Measurements from ENCODE around the gene GNA14. TPM values are rescaled to one million over a fixed set of nuclear protein-coding genes. Genes with fewer than 3 reads are reported as not detected.

GNA14 gene
- total RNA-seq, 4 donors from 2014 or later, result 0.20 to 0.56 (median 0.22) TPM; not detected in 1

- H3K4me1 ChIP-seq, result no peaks in the 10 kb centered on the region
- in situ Hi-C loops (cut with MboI; ENCODE audit: low sequenced_read_pairs in 4 of 4), result loop anchor here in 2 of 4 donors (25.0 kb wide), 2 partner anchors 275 to 575 kb away; partner anchors contain the start of gene GNAQ (in 1 of the 2)
Measured at GRCh38 chr9:77462066-77462465, 186.1 kb downstream of the GNA14 start.

GRCh38 chr9:77460938-77461337 is 187.2 kb downstream of the GNA14 start:
- ATAC-seq (no peak), DNase-seq (no peak)
- no peak overlapping the region for H3K4me3 ChIP-seq
- no peaks in the 10 kb centered on the region for H3K27me3 ChIP-seq
- TF ChIP-seq POLR2A (IDR thresholded peaks at IDR 0.05) (no peak), CTCF (IDR thresholded peaks at IDR 0.05 in 4 of 5, conservative IDR thresholded peaks at IDR 0.05 in 1 of 5) (no peak)
- H3K27ac ChIP-seq, result no peak overlapping the region
- intact Hi-C loops (cut with DNase I; ENCODE audit: low total_unique reads), result no loop called here
- H3K36me3 ChIP-seq, result no peaks in the 10 kb centered on the region
- in situ Hi-C loops (cut with MboI; ENCODE audit: low sequenced_read_pairs in 4 of 4), result loop anchor here in 2 of 4 donors (25.0 kb wide), 2 partner anchors 276 to 576 kb away; partner anchors contain the start of gene GNAQ (in 1 of the 2)
- H3K9me3 ChIP-seq, result no peaks in the 10 kb centered on the region
- no peaks in the 10 kb centered on the region for H3K4me1 ChIP-seq

More at GRCh38 chr9:77462066-77462465, 186.1 kb downstream of the GNA14 start:
- intact Hi-C loops (cut with DNase I; ENCODE audit: low total_unique reads), result no loop called here
- DNase-seq (no peak), ATAC-seq (no peak)
- Histone ChIP-seq H3K27me3 (no peaks in the 10 kb centered on the region), H3K9me3 (no peaks in the 10 kb centered on the region), H3K36me3 (no peaks in the 10 kb centered on the region), H3K27ac (no peak overlapping the region), H3K4me3 (no peak overlapping the region)
- no peak for TF ChIP-seq CTCF (IDR thresholded peaks at IDR 0.05 in 4 of 5, conservative IDR thresholded peaks at IDR 0.05 in 1 of 5)
- TF ChIP-seq POLR2A (IDR thresholded peaks at IDR 0.05), result no peak

- in situ Hi-C loops (cut with MboI; ENCODE audit: low sequenced_read_pairs in 4 of 4), result loop anchor here in 3 of 4 donors (10.0 to 25.0 kb wide), 3 partner anchors 187 to 579 kb away; partner anchors contain the start of genes GNA14 (in 1 of the 3) and GNAQ (in 1 of the 3)
- no peaks in the 10 kb centered on the region for H3K36me3 ChIP-seq
- DNase-seq, result peak in 1 of 2 donors; percentile 28
Measured at GRCh38 chr9:77457916-77458592, 190.1 kb downstream of the GNA14 start.

GRCh38 chr9:77456829-77457437 is 191.2 kb downstream of the GNA14 start:
- H3K36me3 ChIP-seq, result no peaks in the 10 kb centered on the region
- no peaks in the 10 kb centered on the region for H3K4me1 ChIP-seq
- DNase-seq (peak; percentile 27 to 76), ATAC-seq (peak; percentile 75 to 91)
- no peaks in the 10 kb centered on the region for H3K27me3 ChIP-seq
- intact Hi-C loops (cut with DNase I; ENCODE audit: low total_unique reads) (loop anchor here (5.0 to 10.0 kb wide), 2 partner anchors 295 to 388 kb away; no protein-coding TSS in a partner anchor), in situ Hi-C loops (cut with MboI; ENCODE audit: low sequenced_read_pairs in 4 of 4) (loop anchor here in 3 of 4 donors (10.0 to 25.0 kb wide), 3 partner anchors 188 to 580 kb away; partner anchors contain the start of genes GNA14 (in 1 of the 3) and GNAQ (in 1 of the 3))
- no peak overlapping the region for H3K4me3 ChIP-seq
- no peaks in the 10 kb centered on the region for H3K9me3 ChIP-seq
- H3K27ac ChIP-seq, result no peak overlapping the region
- peak; percentile 33 to 79 (median 74) for TF ChIP-seq CTCF (IDR thresholded peaks at IDR 0.05 in 4 of 5, conservative IDR thresholded peaks at IDR 0.05 in 1 of 5)
- no peak for TF ChIP-seq POLR2A (IDR thresholded peaks at IDR 0.05)

More at GRCh38 chr9:77457916-77458592, 190.1 kb downstream of the GNA14 start:
- no peak overlapping the region for H3K4me3 ChIP-seq
- intact Hi-C loops (cut with DNase I; ENCODE audit: low total_unique reads), result loop anchor here (1.0 to 10.0 kb wide), 3 partner anchors 191 to 387 kb away; no protein-coding TSS in a partner anchor
- peak; percentile 45 to 78 for ATAC-seq
- no peaks in the 10 kb centered on the region for H3K9me3 ChIP-seq
- no peak overlapping the region for H3K27ac ChIP-seq
- no peaks in the 10 kb centered on the region for H3K27me3 ChIP-seq
- peak; percentile 36 to 82 (median 58) for TF ChIP-seq CTCF (IDR thresholded peaks at IDR 0.05 in 4 of 5, conservative IDR thresholded peaks at IDR 0.05 in 1 of 5)
- no peak for TF ChIP-seq POLR2A (IDR thresholded peaks at IDR 0.05)
- H3K4me1 ChIP-seq, result no peaks in the 10 kb centered on the region
